DOHH2 (cell line): Measurements from ENCODE around the gene PRPF8.

Source experiments
- EZH2phosphoT487 ChIP-seq: fragments of 200-600 bp; sonication (generic); IDR thresholded peaks from 2 replicates; pipeline ENCODE4 v1.6.1; 2017; ENCODE audit warnings: borderline replicate concordance, mild to moderate bottlenecking, antibody characterized with exemption, low read length, moderate library complexity, mixed read lengths
- TF ChIP-seq, protein P1 (sequence below): fragments of 200-600 bp; sonication (generic); IDR thresholded peaks from one replicate; pipeline ENCODE4 v1.5.1; 2014; ENCODE audit warnings: antibody characterized with exemption, mild to moderate bottlenecking, low read depth, low read length; ENCODE audit not compliant: poor library complexity, severe bottlenecking

DNA sequence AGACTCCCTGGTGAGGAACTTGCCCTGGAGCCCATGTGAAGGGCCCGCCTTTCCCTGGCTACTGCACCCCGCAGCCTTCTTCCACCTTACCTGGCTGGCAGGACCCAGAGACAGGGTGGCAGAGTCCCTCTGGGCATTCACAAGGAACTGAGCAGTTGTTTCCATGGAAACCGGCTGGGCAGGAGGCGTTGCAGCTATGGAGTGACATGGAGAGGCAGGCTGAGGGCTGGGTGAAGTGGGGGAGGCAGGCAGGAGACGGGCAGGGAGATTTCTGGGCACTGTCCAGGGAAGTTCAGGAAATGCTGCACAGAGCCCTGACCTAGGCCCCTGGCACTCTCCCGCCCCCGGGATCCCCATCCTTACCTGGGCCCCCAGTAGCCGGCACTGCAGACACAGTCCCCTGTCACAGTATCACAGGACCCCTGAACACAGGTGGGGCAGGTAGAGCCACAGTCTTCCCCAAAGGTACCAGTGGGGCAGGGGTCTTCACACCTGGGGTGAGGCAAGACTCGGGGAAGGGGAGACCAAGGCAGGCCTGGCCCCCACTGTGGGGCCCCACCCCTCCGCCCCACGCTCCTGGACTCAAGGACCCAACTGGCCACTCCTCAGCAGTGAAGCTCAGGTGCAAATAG is 45.0 kb downstream of the PRPF8 start:
- TF ChIP-seq, protein P1, sequence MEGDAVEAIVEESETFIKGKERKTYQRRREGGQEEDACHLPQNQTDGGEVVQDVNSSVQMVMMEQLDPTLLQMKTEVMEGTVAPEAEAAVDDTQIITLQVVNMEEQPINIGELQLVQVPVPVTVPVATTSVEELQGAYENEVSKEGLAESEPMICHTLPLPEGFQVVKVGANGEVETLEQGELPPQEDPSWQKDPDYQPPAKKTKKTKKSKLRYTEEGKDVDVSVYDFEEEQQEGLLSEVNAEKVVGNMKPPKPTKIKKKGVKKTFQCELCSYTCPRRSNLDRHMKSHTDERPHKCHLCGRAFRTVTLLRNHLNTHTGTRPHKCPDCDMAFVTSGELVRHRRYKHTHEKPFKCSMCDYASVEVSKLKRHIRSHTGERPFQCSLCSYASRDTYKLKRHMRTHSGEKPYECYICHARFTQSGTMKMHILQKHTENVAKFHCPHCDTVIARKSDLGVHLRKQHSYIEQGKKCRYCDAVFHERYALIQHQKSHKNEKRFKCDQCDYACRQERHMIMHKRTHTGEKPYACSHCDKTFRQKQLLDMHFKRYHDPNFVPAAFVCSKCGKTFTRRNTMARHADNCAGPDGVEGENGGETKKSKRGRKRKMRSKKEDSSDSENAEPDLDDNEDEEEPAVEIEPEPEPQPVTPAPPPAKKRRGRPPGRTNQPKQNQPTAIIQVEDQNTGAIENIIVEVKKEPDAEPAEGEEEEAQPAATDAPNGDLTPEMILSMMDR: no peak
- no peak for TF ChIP-seq EZH2phosphoT487
